ENCODE data around the gene ITGAE.

ITGAE gene

GRCh38 chr17:3751836-3752235 lies 49.2 kb downstream of the ITGAE start:
- no peak for ATAC-seq
- TF ChIP-seq TOX (CRISPR knock-in tag; IDR thresholded peaks at IDR 0.05; ENCODE audit: borderline replicate concordance) (no peak), TSHZ2 (CRISPR knock-in tag; IDR thresholded peaks at IDR 0.05) (no peak), ESRRG (CRISPR knock-in tag; IDR thresholded peaks at IDR 0.05) (no peak), ZFP3 (CRISPR knock-in tag; IDR thresholded peaks at IDR 0.05) (no peak), ZFP30 (CRISPR knock-in tag; IDR thresholded peaks at IDR 0.05) (no peak)

GRCh38 chr17:3750926-3751325 lies 50.1 kb downstream of the ITGAE start:
- no peak for ATAC-seq
- no peak for TF ChIP-seq CREB5 (CRISPR knock-in tag; IDR thresholded peaks at IDR 0.05; ENCODE audit: low read depth)
- TF ChIP-seq TSHZ2 (CRISPR knock-in tag; IDR thresholded peaks at IDR 0.05), result no peak
- no peak for TF ChIP-seq TOX (CRISPR knock-in tag; IDR thresholded peaks at IDR 0.05; ENCODE audit: borderline replicate concordance)

- TF ChIP-seq ARNTL (CRISPR knock-in tag; IDR thresholded peaks at IDR 0.05; ENCODE audit: borderline replicate concordance, low read depth), result no peak
- TF ChIP-seq TSHZ2 (CRISPR knock-in tag; IDR thresholded peaks at IDR 0.05), result no peak
- no peak for TF ChIP-seq ZNF8 (CRISPR knock-in tag; IDR thresholded peaks at IDR 0.05)
- TF ChIP-seq TCF4 (CRISPR knock-in tag; IDR thresholded peaks at IDR 0.05; ENCODE audit: borderline replicate concordance), result no peak
- no peak for TF ChIP-seq ISL1 (CRISPR knock-in tag; IDR thresholded peaks at IDR 0.05)
- no peak for TF ChIP-seq TOX (CRISPR knock-in tag; IDR thresholded peaks at IDR 0.05; ENCODE audit: borderline replicate concordance)
- no peak for TF ChIP-seq ZFP3 (CRISPR knock-in tag; IDR thresholded peaks at IDR 0.05)
- TF ChIP-seq ZNF565 (CRISPR knock-in tag; conservative IDR thresholded peaks at IDR 0.05; ENCODE audit: low read depth), result no peak
- no peak for TF ChIP-seq CSDC2 (CRISPR knock-in tag; IDR thresholded peaks at IDR 0.05)
- TF ChIP-seq ESRRG (CRISPR knock-in tag; IDR thresholded peaks at IDR 0.05), result no peak
- no peak for TF ChIP-seq RARB (CRISPR knock-in tag; IDR thresholded peaks at IDR 0.05)
- TF ChIP-seq ZC3H10 (CRISPR knock-in tag; IDR thresholded peaks at IDR 0.05), result no peak
- TF ChIP-seq PPARA (CRISPR knock-in tag; IDR thresholded peaks at IDR 0.05; ENCODE audit: borderline replicate concordance), result no peak
- no peak for TF ChIP-seq SNAI2 (CRISPR knock-in tag; IDR thresholded peaks at IDR 0.05)
- no peak for TF ChIP-seq BACH2 (CRISPR knock-in tag; IDR thresholded peaks at IDR 0.05; ENCODE audit: borderline replicate concordance)
- TF ChIP-seq ZFP30 (CRISPR knock-in tag; IDR thresholded peaks at IDR 0.05), result no peak
- TF ChIP-seq OSR1 (CRISPR knock-in tag; IDR thresholded peaks at IDR 0.05), result no peak
- TF ChIP-seq CSRNP3 (CRISPR knock-in tag; IDR thresholded peaks at IDR 0.05), result no peak
- no peak for ATAC-seq
These were observed 50.7 kb downstream of the ITGAE start for GRCh38 chr17:3750296-3750695.
